T-helper 1 cell treated with Interleukin-12 subunit alpha and Interleukin-12 subunit beta and Interleukin-4 antibody, amounts not matched to agents 30 μg/mL and 1 μg/mL, for 36 hours (primary cell): ENCODE results near the gene GYPC.

ENCODE experiments used
- H3K27ac Mint-ChIP-seq: one replicate; pipeline ENCODE4 v1.8.0; 2021; ENCODE audit warnings: mild to moderate bottlenecking, mixed read lengths
- H3K27me3 Mint-ChIP-seq: one replicate; pipeline ENCODE4 v1.8.0; 2021; ENCODE audit warnings: low read depth, mixed read lengths
- H3K36me3 Mint-ChIP-seq: one replicate; pipeline ENCODE4 v1.8.0; 2021; ENCODE audit warnings: low read depth, mixed read lengths
- H3K4me1 Mint-ChIP-seq: one replicate; pipeline ENCODE4 v1.8.0; 2021; ENCODE audit warnings: low read depth, mixed read lengths
- H3K4me3 Mint-ChIP-seq: one replicate; pipeline ENCODE4 v1.8.0; 2021; ENCODE audit warnings: mild to moderate bottlenecking, moderate library complexity, mixed read lengths
- H3K9me3 Mint-ChIP-seq: one replicate; pipeline ENCODE4 v1.8.0; 2021; ENCODE audit warnings: mixed read lengths

Gene GYPC

DNA sequence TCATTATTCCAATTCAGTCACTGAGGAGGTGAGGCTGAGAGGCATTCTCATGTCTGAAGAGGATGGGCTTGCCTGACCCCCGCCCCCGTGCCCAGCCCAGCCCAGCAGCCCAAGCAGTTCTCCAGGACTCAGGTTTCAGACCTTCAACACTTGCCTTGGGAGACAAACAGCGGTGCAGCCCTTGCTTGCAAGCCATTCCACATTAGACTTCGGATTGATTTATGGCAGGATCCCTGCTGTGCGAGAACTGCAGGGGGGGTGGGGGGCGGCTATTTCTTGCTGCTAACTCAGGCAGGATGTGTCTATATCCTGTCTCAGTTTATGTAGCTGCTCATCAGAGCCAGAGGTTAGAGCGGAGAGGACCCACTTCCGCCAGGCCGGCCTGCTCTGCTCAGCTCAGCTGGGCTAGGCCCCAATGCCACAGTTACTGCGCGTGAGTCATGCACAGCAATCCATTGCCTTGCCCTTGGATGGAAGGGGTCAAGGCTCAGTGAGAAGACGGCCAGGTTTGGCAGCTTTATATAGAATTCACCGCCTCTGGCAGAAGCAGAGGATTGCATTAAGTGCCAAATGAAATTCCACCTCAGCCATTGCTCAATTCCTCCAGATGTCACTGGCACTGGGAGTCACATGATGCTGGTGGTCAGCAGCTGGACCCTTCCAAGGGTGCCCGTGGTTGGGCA lies 1.8 kb downstream of the GYPC start:
- Mint-ChIP-seq H3K4me3 (peak overlapping the region; percentile 91), H3K36me3 (peaks cover 29% of the 10 kb centered on the region), H3K27ac (peak overlapping the region; percentile 95), H3K9me3 (no peaks in the 10 kb centered on the region), H3K4me1 (peaks cover 56% of the 10 kb centered on the region), H3K27me3 (no peaks in the 10 kb centered on the region)

DNA sequence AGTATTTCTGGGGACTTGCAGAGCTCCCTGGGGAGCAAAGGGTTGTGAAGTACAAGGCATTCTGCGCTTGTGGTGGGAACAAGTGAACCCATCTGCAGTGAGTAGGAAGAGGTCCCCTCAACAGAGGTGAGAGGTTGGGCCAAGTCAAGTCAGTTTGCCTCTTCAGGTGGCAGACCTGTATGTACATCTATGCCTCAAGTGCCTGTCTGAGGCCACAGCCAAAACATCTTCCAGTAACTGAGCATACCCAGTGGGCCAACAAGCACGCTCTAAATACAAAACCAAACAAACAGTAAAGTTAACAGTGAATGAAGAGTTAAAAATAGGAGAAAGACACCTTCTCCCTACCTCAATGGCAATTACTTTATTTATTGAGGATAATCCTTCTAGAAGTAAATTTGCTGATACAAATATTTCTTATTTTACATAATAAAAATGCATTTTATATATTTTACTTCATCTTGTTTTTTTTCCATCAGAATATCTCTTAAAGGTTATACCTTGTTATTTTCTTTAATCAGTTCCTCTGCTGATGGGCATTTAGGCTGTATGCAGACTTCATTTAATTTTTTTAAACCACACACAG lies 2.5 kb downstream of the GYPC start:
- peaks cover 29% of the 10 kb centered on the region for H3K36me3 Mint-ChIP-seq
- no peaks in the 10 kb centered on the region for H3K9me3 Mint-ChIP-seq
- no peaks in the 10 kb centered on the region for H3K27me3 Mint-ChIP-seq
- H3K4me1 Mint-ChIP-seq, result peaks cover 62% of the 10 kb centered on the region
- peak overlapping the region; percentile 91 for H3K4me3 Mint-ChIP-seq
- peak overlapping the region; percentile 96 for H3K27ac Mint-ChIP-seq

DNA sequence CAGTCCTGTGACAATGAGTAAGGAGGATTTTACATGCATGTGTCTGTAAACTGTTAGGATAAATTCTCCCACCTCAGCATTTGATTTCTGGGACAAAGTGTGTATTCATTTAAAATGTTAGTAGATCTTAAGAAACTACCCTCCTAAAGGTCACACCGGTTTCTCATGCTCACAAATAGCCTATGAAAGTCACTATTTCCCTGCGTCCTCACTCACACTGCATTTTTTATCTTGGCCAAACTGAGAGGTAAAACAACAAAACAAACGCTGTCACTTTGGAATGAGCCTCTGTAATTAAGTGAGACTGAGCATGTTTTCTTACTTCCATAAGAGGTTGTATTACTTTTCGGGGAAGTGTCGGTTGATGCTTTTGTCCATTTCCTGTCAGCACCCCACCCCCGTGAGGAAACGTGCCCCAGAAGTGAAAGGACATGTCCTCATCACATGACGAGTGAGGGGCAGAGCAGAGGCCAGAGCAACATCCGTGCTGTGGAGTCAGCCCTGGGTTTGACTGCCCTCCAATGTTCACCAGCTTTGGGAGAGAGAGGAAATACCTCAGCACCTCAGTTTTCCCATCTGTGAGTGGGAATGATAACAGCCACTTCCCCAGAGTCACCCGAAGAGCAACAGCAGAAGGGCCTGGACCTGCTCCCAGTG lies 3.1 kb downstream of the GYPC start:
- Mint-ChIP-seq H3K9me3 (no peaks in the 10 kb centered on the region), H3K27me3 (no peaks in the 10 kb centered on the region), H3K4me1 (peaks cover 66% of the 10 kb centered on the region), H3K36me3 (peaks cover 34% of the 10 kb centered on the region), H3K4me3 (peak overlapping the region; percentile 82), H3K27ac (peak overlapping the region; percentile 96)

DNA sequence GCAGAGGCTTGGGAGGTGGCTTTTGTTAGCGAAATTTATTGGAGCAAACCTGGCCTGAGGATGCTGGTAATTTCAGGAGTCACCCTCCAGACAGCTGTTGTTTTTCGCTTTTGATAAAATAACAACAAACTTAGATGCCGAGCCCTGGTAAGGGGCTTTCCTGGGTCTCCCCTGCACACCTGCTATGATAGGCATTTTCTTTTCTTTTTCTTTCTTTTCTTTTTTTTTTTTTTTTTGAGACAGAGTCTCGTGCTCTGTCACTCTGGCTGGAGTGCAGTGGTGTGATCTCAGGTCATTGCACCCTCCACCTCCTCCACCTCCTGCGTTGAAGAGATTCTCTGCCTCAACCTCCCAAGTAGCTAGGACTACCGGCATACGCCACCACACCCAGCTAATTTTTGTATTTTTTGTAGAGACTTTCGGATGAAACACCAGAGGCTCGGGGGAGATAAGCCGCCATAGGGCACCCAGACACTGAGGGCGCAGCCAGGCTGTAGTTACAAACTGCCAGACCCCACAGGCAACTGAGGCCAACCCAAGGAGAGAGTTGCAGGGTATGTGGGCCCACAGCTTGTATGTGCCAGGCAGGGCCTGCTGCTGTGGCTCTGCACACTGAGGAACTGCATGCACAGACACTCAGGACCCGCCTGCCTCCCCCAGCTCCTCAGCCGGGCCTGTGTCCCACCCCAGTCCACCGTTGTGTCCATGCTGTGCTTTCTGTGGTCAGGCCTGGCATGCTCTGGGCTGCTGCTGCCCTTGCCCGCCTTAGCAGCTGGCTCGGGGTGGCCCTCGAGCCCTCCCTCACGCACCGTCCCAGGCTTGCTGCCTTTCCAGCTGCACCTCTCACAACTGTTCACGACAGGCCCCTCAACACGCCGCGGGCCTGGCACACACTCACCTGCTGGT lies 3.9 kb downstream of the GYPC start:
- Mint-ChIP-seq H3K4me1 (peaks cover 72% of the 10 kb centered on the region), H3K9me3 (no peaks in the 10 kb centered on the region), H3K36me3 (peaks cover 37% of the 10 kb centered on the region), H3K27me3 (no peaks in the 10 kb centered on the region), H3K4me3 (peak overlapping the region; percentile 82), H3K27ac (peak overlapping the region; percentile 96)

DNA sequence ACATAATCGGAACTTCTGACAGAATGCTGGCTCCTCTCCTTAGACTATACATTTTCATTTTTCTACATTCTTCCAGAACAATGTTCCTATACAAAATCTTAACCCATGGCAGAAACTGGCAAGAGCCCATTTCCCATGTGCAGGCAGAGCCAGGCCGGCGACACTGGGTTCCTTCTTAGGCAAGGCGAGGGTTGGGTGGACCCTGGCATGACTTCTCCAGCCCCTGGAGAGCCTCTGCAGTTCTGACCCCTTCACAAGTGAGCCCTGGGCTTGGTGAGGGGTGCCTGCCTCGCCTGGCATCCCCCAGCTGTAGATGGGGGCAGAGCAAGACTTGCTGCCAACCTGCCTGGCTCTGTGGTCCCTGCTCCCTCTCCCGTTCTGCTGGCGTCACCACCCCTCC lies 5.0 kb downstream of the GYPC start:
- no peak overlapping the region for H3K4me3 Mint-ChIP-seq
- H3K27me3 Mint-ChIP-seq, result no peaks in the 10 kb centered on the region
- peaks cover 40% of the 10 kb centered on the region for H3K36me3 Mint-ChIP-seq
- peak overlapping the region; percentile 96 for H3K27ac Mint-ChIP-seq
- H3K4me1 Mint-ChIP-seq, result peaks cover 73% of the 10 kb centered on the region
- H3K9me3 Mint-ChIP-seq, result no peaks in the 10 kb centered on the region

DNA sequence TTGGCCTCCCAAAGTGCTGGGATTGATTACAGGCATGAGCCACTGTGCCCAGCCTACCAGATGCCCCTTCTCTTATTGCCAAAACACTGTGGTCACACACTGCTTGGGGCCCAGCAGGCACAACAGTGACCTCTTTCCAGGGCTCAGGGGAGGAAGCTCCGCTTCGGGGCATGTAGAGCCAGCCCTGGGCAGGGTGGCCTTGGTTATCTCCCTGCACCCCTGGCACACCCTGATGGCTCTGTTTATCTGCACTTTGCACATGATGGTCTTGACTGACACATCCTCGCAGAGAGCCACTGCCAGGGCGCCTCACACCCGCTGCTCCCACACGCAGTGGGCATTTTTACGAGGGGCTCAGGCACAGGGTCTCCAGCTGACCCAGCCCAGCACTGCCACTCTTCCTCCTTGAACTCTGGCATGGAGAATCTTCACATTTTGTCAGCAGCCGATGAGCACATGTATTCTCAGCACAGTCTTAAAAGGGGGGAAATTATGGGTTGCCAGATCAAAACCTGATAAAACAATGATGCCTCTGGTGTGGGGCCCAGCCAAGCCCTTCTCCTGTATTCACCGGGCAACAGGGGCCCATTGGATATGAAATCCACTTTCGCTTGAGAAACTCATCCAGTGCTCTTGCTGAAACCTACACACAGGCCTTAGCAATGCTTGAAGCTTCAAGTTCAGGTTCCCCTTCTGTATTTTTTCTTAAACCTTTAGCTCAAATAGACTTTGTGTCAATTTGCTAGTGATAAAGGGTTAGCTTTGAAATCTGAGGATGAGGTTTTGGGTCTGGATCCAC lies 5.9 kb downstream of the GYPC start:
- Mint-ChIP-seq H3K27me3 (no peaks in the 10 kb centered on the region), H3K4me1 (peaks cover 81% of the 10 kb centered on the region), H3K36me3 (peaks cover 39% of the 10 kb centered on the region), H3K9me3 (no peaks in the 10 kb centered on the region), H3K27ac (peak overlapping the region; percentile 96), H3K4me3 (peak overlapping the region; percentile 76)

DNA sequence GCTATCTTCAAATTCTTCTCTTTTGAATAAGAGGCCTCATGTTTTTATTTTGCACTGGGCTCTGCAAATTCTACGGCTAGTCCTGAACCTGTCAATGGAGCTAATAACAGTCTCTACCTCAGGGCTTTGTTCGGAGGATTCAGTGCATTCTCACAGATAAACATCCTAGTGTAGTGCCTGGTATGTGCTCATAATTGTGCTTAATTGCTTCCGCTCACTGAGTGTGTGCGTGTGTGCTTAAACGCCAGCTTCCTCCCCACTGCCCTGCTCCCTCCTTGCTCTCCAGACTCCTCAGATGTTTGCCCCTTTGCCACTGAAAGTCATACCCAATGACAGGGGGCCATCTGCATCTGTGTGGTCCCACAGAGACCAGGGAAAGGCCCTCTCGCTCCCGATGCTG lies 6.7 kb downstream of the GYPC start:
- Mint-ChIP-seq H3K4me1 (peaks cover 81% of the 10 kb centered on the region), H3K4me3 (peak overlapping the region; percentile 76), H3K27me3 (no peaks in the 10 kb centered on the region), H3K27ac (peak overlapping the region; percentile 96), H3K36me3 (peaks cover 36% of the 10 kb centered on the region), H3K9me3 (no peaks in the 10 kb centered on the region)

DNA sequence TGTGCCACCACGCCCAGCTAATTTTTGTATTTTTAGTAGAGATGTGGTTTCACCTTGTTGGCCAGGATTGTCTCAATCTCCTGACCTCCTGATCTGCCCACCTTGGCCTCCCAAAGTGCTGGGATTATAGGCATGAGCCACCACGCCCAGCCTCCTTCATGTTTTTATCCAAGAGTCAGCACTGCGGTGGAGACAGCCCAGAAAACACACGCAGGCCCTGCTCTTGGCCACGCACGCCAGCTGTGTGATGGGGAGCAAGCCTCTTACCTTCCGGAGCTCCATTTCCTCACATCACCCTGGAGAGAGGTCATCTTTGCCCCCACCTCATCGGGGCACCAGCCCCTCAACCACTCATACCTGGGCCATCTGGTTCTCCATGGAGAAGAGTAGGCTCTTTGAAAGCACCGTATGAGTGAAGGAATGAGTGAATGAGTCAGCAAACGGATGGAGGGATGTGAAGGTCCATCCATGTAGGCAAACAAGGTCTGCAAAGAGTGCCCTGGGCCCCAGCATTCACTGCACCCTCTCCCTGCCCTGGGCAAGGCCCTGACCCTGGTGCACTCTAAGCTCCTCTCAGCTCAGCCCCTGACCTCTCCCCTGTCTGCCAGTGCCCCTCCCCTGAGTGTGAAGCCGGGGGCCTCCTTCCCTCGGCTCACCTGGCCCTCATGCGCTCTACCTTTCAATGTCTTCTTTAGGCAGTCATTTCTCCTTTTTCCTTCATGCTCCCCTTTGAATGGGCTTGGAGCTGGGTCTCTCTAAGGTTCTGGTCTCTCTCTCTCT lies 7.4 kb downstream of the GYPC start:
- no peaks in the 10 kb centered on the region for H3K9me3 Mint-ChIP-seq
- peaks cover 33% of the 10 kb centered on the region for H3K36me3 Mint-ChIP-seq
- no peaks in the 10 kb centered on the region for H3K27me3 Mint-ChIP-seq
- peaks cover 81% of the 10 kb centered on the region for H3K4me1 Mint-ChIP-seq
- peak overlapping the region; percentile 96 for H3K27ac Mint-ChIP-seq
- H3K4me3 Mint-ChIP-seq, result peak overlapping the region; percentile 76

DNA sequence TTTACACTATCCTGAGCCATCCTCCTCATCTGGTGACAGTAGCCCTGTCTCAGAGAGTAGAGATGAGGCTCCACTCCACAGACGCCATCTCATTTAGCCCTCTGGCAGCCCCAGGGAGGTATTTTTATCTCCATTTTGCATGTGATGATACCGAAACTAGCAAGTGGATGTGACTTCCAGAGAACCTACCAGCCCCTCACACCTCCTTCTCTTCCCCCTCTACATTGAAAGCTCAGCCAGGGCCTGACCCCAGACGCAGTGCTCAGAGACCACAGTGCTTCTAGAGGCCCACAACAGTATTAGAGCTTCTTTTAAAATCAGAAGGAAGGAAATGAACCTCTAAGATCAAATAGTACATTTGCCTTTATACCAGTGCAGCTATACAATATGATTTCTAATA lies 8.3 kb downstream of the GYPC start:
- peak overlapping the region; percentile 76 for H3K4me3 Mint-ChIP-seq
- peaks cover 34% of the 10 kb centered on the region for H3K36me3 Mint-ChIP-seq
- no peaks in the 10 kb centered on the region for H3K9me3 Mint-ChIP-seq
- peak overlapping the region; percentile 96 for H3K27ac Mint-ChIP-seq
- H3K27me3 Mint-ChIP-seq, result no peaks in the 10 kb centered on the region
- peaks cover 77% of the 10 kb centered on the region for H3K4me1 Mint-ChIP-seq

DNA sequence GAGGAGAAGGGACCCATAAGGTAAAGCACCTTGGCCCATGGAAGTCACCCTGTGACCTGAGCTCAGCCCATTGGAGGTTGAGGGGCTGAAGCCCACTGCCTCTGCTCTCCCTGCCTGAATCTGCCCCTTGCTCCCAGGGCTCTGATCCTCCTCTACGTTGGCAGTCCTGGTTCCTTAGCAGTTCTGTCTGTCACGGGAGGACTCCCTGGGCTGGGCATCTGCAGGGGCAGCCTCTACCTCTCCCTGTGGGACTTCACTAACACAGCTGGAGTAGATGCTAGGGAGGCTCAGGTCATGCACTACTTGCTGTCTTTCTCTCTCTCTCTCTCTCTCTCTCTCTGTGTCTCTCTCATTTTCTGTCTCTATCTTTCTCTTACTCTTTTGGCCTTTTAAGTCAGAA lies 8.7 kb downstream of the GYPC start:
- peak overlapping the region; percentile 96 for H3K27ac Mint-ChIP-seq

DNA sequence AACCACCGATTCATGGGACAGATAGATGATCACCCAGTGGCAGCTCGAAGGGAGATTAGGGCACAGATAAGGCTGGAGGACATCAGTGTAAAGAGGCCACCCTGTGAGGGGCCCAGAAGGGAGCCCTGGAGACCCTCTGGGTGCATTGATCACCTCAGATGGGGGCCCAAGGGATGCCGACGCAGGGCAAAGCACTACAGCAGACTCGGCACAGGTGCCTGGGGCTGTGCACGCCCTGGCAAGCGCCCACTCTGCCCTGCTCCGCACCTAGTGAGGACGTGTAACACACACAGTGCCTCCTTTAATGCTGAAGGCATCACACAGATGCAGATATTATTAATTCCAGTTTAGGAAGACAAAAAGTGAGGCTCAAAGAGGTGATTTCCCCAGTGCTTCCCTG lies 9.5 kb downstream of the GYPC start:
- H3K36me3 Mint-ChIP-seq, result peaks cover 40% of the 10 kb centered on the region
- peak overlapping the region; percentile 29 for H3K27ac Mint-ChIP-seq
- H3K9me3 Mint-ChIP-seq, result no peaks in the 10 kb centered on the region
- no peaks in the 10 kb centered on the region for H3K27me3 Mint-ChIP-seq
- H3K4me1 Mint-ChIP-seq, result peaks cover 70% of the 10 kb centered on the region
- H3K4me3 Mint-ChIP-seq, result no peak overlapping the region

More for the DNA sequence above, 8.7 kb downstream of the GYPC start:
- H3K36me3 Mint-ChIP-seq, result peaks cover 34% of the 10 kb centered on the region
- H3K4me1 Mint-ChIP-seq, result peaks cover 76% of the 10 kb centered on the region
- no peaks in the 10 kb centered on the region for H3K9me3 Mint-ChIP-seq
- no peaks in the 10 kb centered on the region for H3K27me3 Mint-ChIP-seq
- H3K4me3 Mint-ChIP-seq, result peak overlapping the region; percentile 60

DNA sequence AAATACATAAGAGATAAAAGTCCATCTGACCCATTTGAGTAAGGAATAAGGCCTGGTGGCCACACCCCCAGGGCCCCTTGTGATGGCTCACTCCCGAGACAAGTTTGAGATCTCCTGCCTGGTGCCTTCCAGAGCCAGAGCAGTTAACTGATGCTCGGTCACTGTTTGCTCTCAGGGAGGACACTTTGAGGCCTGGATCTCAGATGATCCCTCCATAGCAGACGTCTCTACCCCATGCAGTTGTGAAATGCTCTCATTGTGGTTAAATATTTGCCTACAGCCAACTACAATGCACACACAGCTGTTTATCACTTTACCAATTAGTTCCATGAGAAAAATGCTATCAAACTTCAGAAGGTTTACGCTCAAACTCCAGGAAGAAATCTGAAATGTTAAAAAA lies 12.3 kb downstream of the GYPC start:
- H3K9me3 Mint-ChIP-seq, result no peaks in the 10 kb centered on the region
- H3K36me3 Mint-ChIP-seq, result peaks cover 46% of the 10 kb centered on the region
- no peak overlapping the region for H3K27ac Mint-ChIP-seq
- peaks cover 44% of the 10 kb centered on the region for H3K4me1 Mint-ChIP-seq
- H3K4me3 Mint-ChIP-seq, result no peak overlapping the region
- no peaks in the 10 kb centered on the region for H3K27me3 Mint-ChIP-seq

DNA sequence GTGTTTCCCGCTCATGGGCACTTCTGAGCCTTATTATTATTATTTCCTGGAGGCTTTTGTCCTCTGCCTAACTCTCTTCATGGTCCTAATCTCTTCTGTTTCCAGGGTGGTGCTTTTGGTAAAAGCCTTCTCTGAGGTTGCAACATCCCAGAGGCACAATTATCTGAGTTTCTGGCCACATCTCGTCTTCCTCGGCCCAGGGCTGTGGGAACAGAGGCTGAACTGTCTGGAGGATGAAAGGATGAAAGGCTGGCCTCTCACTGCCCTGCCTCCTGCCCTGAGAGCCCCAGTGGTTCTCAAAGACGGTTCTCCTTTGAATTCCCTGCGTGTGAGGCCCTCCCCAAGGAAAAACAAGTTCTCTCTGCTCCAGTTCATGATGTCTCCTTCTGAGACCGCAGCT lies 13.8 kb downstream of the GYPC start:
- Mint-ChIP-seq H3K27me3 (no peaks in the 10 kb centered on the region), H3K36me3 (peaks cover 46% of the 10 kb centered on the region), H3K27ac (no peak overlapping the region), H3K4me1 (peaks cover 32% of the 10 kb centered on the region), H3K9me3 (peaks cover 4% of the 10 kb centered on the region), H3K4me3 (no peak overlapping the region)
